PC-3 (cell line): ENCODE data around the gene TBX6.

Experiments used
- EZH2 ChIP-seq: fragments of 300-600 bp; sonication (generic); IDR thresholded peaks from one replicate; pipeline ENCODE4 v1.6.1; 2017; ENCODE audit warnings: antibody characterized with exemption, mild to moderate bottlenecking, low read length; ENCODE audit not compliant: unreplicated experiment
- EZH2phosphoT487 ChIP-seq: fragments of 300-600 bp; sonication (generic); IDR thresholded peaks from 2 replicates; pipeline ENCODE4 v1.6.1; 2018; ENCODE audit warnings: mild to moderate bottlenecking, antibody characterized with exemption, low read length, borderline replicate concordance
- TF ChIP-seq, protein P1 (sequence below): fragments of 300-600 bp; sonication (generic); conservative IDR thresholded peaks from 2 replicates; pipeline ENCODE4 v1.5.1; 2017; ENCODE audit warnings: antibody characterized with exemption, low read depth, mild to moderate bottlenecking, low read length

DNA sequence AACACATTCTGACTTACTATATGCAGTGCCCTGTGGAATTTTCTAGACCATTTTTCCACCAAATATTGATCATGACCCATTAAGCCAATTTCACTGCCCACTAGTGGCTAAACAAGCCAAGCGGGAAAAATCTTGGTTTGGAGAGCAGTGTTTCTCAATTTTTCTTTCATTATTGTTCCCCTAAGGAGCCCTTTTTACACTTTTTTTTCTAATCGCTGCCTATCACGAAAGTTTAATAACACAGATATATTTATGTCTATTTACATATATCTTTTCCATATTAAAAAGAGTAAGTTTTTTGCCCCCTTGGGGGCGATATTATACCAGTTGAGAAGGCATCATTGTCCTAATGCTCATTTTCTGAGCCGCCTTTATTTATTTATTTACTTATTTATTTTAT is 49.9 kb downstream of the TBX6 start:
- TF ChIP-seq, protein P1, sequence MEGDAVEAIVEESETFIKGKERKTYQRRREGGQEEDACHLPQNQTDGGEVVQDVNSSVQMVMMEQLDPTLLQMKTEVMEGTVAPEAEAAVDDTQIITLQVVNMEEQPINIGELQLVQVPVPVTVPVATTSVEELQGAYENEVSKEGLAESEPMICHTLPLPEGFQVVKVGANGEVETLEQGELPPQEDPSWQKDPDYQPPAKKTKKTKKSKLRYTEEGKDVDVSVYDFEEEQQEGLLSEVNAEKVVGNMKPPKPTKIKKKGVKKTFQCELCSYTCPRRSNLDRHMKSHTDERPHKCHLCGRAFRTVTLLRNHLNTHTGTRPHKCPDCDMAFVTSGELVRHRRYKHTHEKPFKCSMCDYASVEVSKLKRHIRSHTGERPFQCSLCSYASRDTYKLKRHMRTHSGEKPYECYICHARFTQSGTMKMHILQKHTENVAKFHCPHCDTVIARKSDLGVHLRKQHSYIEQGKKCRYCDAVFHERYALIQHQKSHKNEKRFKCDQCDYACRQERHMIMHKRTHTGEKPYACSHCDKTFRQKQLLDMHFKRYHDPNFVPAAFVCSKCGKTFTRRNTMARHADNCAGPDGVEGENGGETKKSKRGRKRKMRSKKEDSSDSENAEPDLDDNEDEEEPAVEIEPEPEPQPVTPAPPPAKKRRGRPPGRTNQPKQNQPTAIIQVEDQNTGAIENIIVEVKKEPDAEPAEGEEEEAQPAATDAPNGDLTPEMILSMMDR = peak; percentile 52
- TF ChIP-seq EZH2 = no peak
- no peak for TF ChIP-seq EZH2phosphoT487
